ENCODE measurements around the gene RERE.
"Not testable (repeated sequence)": the region's sequence is repeated elsewhere in the genome, so short reads cannot be mapped to it uniquely, and the experiment has no call there.

Gene RERE

DNA sequence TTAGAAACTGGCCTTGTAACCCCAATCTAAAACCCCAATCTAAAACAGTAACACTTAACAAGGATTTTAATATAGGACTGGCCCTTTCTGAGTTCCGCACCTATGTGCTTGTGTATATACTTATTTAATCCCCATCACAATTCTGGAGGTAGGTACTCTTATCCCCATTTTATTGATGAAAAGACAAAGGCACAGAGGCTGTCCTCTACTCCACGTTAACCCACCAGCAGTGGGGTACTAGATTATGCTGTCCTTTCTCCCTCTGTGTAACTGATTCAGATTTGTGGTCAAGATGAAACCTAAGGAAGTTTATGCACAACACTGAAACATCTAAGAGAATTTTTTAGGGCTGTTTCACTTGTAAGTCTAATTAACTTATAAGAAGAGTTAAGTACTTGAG lies 175.3 kb downstream of the RERE start:
- DNase-seq (ENCODE audit: low read depth in 2 of 2): no peak

- no peak for DNase-seq (ENCODE audit: low read depth in 2 of 2)
These were observed 176.0 kb downstream of the RERE start for GRCh38 chr1:8641377-8641997.

DNA sequence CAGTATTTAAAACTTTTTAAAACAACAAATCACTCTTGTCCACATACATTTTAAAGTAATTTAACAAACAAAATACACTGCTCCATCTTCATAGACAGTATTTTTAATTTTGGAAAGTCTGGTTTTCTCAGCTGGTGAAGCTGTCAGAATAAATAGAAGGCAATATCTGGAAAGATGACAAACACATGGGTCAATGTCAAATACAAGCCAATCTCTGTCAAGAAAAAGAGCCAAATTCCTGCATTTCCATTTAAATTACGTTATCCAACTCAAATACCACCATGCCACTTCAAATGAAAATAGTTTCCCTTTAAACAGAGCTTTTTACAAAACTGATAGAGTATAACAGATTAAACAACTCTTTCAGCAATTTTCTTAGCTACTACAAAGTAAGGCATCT lies 176.5 kb downstream of the RERE start:
- no peak for DNase-seq (ENCODE audit: low read depth in 2 of 2)

GRCh38 chr1:8639148-8639547 lies 178.3 kb downstream of the RERE start:
- no peak for DNase-seq (ENCODE audit: low read depth in 2 of 2)

- DNase-seq (ENCODE audit: low read depth in 2 of 2): no peak
These were observed 183.5 kb downstream of the RERE start for GRCh38 chr1:8633741-8634501.

GRCh38 chr1:8632102-8632501 lies 185.3 kb downstream of the RERE start:
- DNase-seq (ENCODE audit: low read depth in 2 of 2): no peak

GRCh38 chr1:8631163-8631562 lies 186.3 kb downstream of the RERE start:
- no peak for DNase-seq (ENCODE audit: low read depth in 2 of 2)

- no peak for DNase-seq (ENCODE audit: low read depth in 2 of 2)
These were observed 188.0 kb downstream of the RERE start for GRCh38 chr1:8629241-8630091.

DNA sequence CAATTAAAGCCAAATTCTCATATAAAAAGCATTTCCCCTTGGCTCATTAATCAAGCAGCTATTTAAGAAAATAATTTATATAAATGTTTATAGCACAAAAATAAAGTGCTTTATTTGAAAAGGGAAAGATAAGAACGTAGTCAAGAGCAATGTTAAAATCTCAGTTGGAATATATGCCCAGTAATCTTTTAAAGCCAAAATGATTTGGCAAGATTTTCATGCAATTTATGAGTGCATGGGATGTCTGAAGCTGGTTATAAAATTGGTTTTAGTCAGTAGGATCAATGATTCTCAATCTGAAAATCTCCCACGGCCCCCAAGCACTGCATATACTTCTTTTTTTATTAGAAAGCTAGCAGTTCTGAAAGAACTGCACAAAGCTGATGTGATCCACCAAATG lies 188.8 kb downstream of the RERE start:
- DNase-seq (ENCODE audit: low read depth in 2 of 2): no peak

GRCh38 chr1:8627728-8628127 lies 189.7 kb downstream of the RERE start:
- no peak for DNase-seq (ENCODE audit: low read depth in 2 of 2)

DNA sequence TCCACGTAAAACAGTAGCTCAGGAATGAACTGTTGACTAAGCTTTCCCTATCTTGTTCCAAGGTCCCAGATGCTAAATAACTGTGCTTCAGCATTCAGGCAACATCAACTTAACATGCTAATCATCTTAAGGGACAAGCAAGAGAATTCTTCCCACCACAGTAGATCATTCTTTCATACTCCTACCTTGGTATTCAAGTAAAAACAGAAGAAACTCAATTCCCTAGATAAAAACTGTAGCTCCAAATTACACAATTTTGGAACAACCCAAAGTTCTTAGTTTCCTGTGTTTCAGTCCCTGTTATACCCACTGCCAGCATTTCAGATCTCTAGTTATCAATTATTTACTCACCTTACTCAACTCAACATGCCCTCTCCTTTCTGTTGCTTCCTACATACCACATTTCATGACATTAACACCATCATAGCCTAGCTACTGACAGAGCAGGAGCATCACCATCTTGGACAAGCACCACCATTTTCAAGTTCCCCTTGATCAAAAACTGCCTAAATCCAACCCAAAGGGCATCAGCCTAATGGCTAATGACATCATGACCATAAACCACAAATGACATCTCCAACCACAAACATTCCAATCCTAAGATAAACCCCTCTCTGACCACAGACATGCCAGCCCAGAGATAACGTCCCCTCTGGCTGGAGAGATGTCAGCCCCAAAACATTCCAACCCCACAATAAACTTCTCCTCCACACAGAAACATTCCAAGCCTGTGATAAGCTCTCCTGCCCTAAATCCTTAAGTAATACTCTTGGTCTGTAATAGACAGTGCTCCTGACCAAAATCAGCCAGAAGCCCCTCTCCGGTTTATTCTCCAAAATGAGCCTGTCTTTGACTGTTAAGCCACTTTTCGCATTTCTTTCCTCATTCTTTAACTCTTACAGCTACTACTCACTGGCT lies 191.2 kb downstream of the RERE start:
- peak; percentile 85 for DNase-seq (ENCODE audit: low read depth in 2 of 2)

DNA sequence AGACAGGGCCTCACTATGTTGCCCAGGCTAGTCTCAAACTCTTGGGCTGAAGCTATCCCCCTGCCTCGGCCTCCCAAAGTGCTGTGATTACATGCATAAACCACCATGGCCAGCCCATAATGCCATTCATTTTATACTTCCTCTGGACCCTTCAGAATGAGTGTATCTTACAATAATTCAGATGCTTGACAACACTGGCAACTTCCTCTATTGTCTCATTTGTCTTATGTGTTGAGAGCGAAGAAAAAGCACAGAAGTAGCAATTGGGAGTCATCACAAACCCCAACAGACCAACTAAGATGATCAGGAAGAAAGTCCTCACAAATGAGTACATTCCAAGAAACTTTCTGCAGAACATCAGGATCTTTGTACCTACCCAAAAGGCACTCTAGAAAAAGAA lies 191.9 kb downstream of the RERE start:
- no peak for DNase-seq (ENCODE audit: low read depth in 2 of 2)

GRCh38 chr1:8623651-8624192 lies 193.7 kb downstream of the RERE start:
- not testable (repeated sequence) for DNase-seq (ENCODE audit: low read depth in 2 of 2)

GRCh38 chr1:8621785-8622348 lies 195.6 kb downstream of the RERE start:
- not testable (repeated sequence) for DNase-seq (ENCODE audit: low read depth in 2 of 2)

DNA sequence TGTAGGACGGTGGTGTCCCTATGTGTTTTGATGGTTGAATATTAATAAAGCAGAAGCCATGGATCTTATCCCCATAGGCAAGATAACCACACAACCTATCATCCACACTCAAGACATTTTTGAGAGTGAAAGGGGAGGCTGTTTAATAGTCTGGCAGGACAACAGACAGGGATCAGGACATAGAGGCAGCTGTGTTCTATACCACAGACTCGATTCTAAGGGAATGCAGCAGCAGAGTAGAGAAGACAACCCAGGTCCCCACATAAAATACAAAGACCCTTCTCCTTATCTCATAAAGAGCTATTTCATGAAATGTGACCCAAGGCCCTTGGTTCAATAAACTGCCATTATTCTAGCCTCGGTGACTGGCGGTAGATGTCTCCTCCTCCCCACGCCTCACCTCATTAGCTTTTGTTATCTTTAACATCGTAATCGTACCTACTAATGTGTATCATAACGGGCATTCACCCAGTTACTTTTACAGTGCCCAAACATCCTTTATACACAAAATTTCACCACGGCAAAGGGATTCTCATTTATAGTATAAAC lies 196.3 kb downstream of the RERE start:
- DNase-seq (ENCODE audit: low read depth in 2 of 2): not testable (repeated sequence)

- not testable (repeated sequence) for DNase-seq (ENCODE audit: low read depth in 2 of 2)
These were observed 197.4 kb downstream of the RERE start for GRCh38 chr1:8619917-8620502.

- DNase-seq (ENCODE audit: low read depth in 2 of 2): not testable (repeated sequence)
These were observed 198.0 kb downstream of the RERE start for GRCh38 chr1:8619419-8619818.

DNA sequence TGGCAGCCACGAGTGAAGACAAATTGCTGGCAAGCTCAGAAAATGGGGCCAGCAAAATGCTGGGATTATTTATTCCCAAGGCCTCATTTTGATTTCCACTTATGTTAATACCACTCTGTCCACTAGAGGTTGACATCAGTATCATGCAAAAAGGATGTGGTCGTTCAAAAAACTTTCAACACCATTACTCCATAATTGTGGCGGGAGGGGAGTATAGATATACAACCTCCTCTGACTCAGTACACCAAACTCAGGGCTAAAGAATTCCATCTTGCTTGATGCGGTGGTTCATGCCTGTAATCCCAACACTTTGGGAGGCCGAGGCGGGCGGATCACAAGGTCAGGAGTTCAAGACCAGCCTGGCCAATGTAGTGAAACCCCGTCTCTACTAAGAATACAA lies 200.6 kb downstream of the RERE start:
- DNase-seq (ENCODE audit: low read depth in 2 of 2): peak; percentile 48 to 55

DNA sequence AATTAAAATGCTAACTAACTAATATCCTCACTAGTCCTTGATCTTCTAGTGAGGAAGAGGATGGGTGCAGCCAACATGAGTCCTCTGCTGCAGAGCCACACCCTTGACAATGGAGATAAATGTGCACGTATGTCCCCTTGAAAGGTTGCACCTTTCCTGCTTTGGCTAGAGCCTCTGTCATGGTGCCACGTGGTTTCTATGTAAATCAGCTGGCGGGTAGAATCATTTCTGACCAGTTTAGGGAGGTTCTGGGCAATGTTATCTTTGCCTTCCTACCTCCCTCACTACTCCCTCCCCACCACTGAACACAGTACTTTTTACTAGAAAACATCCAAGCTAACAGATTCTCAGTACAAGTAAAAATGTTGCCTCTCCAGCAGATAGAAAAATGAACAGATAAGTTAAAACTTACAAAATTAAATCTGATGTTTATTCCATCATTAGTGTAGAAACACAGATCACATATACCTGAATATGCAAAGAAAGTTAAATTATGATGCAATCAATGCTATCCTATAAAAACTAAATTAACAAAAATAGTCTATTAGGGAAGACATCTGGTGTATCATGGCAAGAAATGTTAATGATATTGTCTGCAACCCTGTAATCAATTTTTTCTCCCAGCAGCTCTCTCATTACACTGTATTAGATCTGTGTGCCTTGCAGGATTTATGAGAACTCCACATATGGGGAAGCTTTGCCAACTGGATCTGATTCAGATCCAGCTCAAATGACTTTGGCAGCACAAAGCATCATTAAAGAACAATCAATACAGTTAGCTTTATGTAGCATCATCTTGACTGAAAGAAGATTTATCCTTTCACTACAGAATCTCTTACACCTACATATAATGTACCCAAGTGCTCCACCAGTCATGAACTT lies 205.6 kb downstream of the RERE start:
- DNase-seq (ENCODE audit: low read depth in 2 of 2): not testable (repeated sequence)
